Measurements from ENCODE around the gene PODXL. TPM values are rescaled to one million over a fixed set of nuclear protein-coding genes. Genes with fewer than 3 reads are reported as not detected.

The PODXL gene
- total and polyA plus RNA-seq, 4 donors = 1.2 to 3.6 (median 1.6) TPM

GRCh38 chr7:131586259-131586658 lies 29.8 kb upstream of the PODXL start:
- H3K27ac ChIP-seq (ENCODE audit: low read depth in 1 of 2, low read length in 2 of 2) = no peak overlapping the region
- TF ChIP-seq YY1 (IDR thresholded peaks at IDR 0.05) (no peak), NR2F2 (IDR thresholded peaks at IDR 0.05) (no peak), ATF3 (IDR thresholded peaks at IDR 0.05) (no peak), EGR1 (IDR thresholded peaks at IDR 0.05; ENCODE audit: low read depth in 2 of 2) (no peak), GABPA (IDR thresholded peaks at IDR 0.05 in 1 of 2, conservative IDR thresholded peaks at IDR 0.05 in 1 of 2) (no peak), TAF1 (conservative IDR thresholded peaks at IDR 0.05) (no peak), HNF4A (conservative IDR thresholded peaks at IDR 0.05) (no peak), FOXA2 (IDR thresholded peaks at IDR 0.05) (no peak), REST (IDR thresholded peaks at IDR 0.05) (no peak)
- H3K4me1 ChIP-seq (ENCODE audit: control insufficient read depth in 4 of 4, insufficient read depth in 4 of 4, low read length in 3 of 4) = no peaks in the 10 kb centered on the region
- no peaks in the 10 kb centered on the region for H3K9me3 ChIP-seq (ENCODE audit: control insufficient read depth in 4 of 4, low read length in 3 of 4)
- DNase-seq (ENCODE audit: low spot score) = peak; percentile 75
- WGBS = 28% methylated on average over 5 of the region's 5 CpGs
- H3K9ac ChIP-seq (ENCODE audit: low read depth in 1 of 2, low read length in 2 of 2) = no peak overlapping the region
- no peaks in the 10 kb centered on the region for H3K36me3 ChIP-seq (ENCODE audit: control insufficient read depth in 4 of 4, insufficient read depth in 3 of 4, low read depth in 1 of 4, low read length in 3 of 4)
- H3K27me3 ChIP-seq (ENCODE audit: control insufficient read depth in 4 of 4, insufficient read depth in 4 of 4, low read length in 3 of 4) = no peaks in the 10 kb centered on the region
- no peak overlapping the region for H3K4me3 ChIP-seq (ENCODE audit: low read depth in 1 of 3, low read length in 3 of 3)

- TF ChIP-seq SP1 (IDR thresholded peaks at IDR 0.05) (no peak), EGR1 (IDR thresholded peaks at IDR 0.05; ENCODE audit: low read depth in 2 of 2) (no peak), GABPA (IDR thresholded peaks at IDR 0.05 in 1 of 2, conservative IDR thresholded peaks at IDR 0.05 in 1 of 2) (no peak), FOXA2 (IDR thresholded peaks at IDR 0.05) (no peak), RAD21 (IDR thresholded peaks at IDR 0.05) (no peak), HNF4G (IDR thresholded peaks at IDR 0.05) (no peak), CTCF (IDR thresholded peaks at IDR 0.05; ENCODE audit: low read depth, low read length, missing input control) (no peak), HNF4A (conservative IDR thresholded peaks at IDR 0.05) (no peak), TAF1 (conservative IDR thresholded peaks at IDR 0.05) (no peak)
- Histone ChIP-seq H3K4me3 (ENCODE audit: low read depth in 1 of 3, low read length in 3 of 3) (no peak overlapping the region), H3K27me3 (ENCODE audit: control insufficient read depth in 4 of 4, insufficient read depth in 4 of 4, low read length in 3 of 4) (no peaks in the 10 kb centered on the region), H3K9ac (ENCODE audit: low read depth in 1 of 2, low read length in 2 of 2) (no peak overlapping the region), H3K36me3 (ENCODE audit: control insufficient read depth in 4 of 4, insufficient read depth in 3 of 4, low read depth in 1 of 4, low read length in 3 of 4) (no peaks in the 10 kb centered on the region), H3K4me1 (ENCODE audit: control insufficient read depth in 4 of 4, insufficient read depth in 4 of 4, low read length in 3 of 4) (no peaks in the 10 kb centered on the region), H3K9me3 (ENCODE audit: control insufficient read depth in 4 of 4, low read length in 3 of 4) (no peaks in the 10 kb centered on the region), H3K27ac (ENCODE audit: low read depth in 1 of 2, low read length in 2 of 2) (no peak overlapping the region)
- DNase-seq (ENCODE audit: low spot score) = no peak
- WGBS = 82% methylated on average over 9 of the region's 9 CpGs
Observed at GRCh38 chr7:131583430-131583829, 27.0 kb upstream of the PODXL start.
